Measurements from ENCODE around the gene BBS10. TPM values are rescaled to one million over a fixed set of nuclear protein-coding genes. Genes with fewer than 3 reads are reported as not detected.

BBS10 gene
- polyA plus RNA-seq, 6 donors from 2014 or later: 0.90 to 4.2 (median 3.5) TPM; not detected in 1

DNA sequence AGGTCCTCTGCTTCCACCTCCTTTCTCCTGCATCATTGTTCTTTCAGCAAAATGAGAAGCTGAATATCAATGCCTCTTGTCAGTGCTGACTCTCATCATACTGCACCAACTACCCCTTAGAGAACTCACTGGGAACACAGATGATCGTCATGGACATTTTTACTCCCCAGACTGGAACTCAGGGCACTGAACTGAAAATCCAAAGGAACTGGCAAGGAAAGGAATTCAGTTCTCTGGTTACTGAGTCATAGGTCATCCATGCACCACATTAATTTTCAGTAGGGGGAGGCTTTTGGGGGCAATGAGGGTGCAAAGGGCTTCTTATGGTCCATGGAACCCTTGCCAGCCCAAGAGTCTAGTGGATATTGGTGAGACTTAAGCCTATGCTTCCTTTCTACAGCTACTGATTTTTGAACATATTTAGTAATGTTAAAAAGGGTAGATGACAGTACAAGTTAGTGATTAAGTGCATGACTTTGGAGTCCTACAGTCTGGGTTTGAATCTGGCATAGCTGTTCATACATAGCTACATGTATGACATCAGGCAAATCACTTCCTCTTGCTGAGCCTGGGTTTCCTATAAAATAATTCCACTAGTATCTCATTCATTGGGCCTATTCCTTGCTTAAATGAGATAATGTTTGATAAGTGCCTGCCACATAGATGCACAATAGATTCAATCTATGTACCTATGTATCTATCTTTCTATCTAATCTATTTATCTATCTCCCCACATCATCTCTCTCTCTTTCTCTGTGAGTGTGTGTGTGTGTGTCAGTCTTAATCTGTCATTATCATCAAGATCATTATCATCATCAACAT is 29.2 kb downstream of the BBS10 start:
- H3K4me1 Mint-ChIP-seq: no peaks in the 10 kb centered on the region
- no peak for DNase-seq
- peaks cover 0 to 3% (median 0%) of the 10 kb centered on the region in 7 donors for H3K9me3 Mint-ChIP-seq
- H3K4me3 Mint-ChIP-seq: no peak overlapping the region
- peaks cover 9 to 25% (median 24%) of the 10 kb centered on the region in 3 donors for H3K27me3 Mint-ChIP-seq
- no peaks in the 10 kb centered on the region for H3K36me3 Mint-ChIP-seq
- H3K27ac Mint-ChIP-seq: no peak overlapping the region
- no peak for ATAC-seq (ENCODE audit: low read depth in 2 of 2)

DNA sequence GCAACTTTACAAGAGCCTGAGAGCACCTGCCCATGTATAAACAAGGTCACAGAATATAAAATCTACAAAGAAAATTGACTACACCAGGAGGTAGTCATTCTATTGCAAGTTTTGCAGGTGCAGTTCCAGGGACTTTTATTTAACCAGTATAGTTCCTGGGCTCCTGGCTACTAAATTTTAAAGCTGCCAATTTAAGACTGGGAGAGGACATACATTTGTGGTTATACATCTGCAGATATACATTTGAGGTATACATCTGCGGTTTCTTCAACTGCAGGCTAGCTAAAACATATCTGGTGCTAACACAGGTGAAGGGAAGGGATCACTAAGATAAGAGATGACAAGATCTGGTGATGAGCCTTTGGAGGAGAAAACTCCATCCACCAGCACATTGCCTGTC is 30.2 kb downstream of the BBS10 start:
- ATAC-seq (ENCODE audit: low read depth in 2 of 2) (no peak), DNase-seq (no peak)
- Mint-ChIP-seq H3K27me3 (peaks cover 9 to 25% (median 24%) of the 10 kb centered on the region in 3 donors), H3K9me3 (peaks cover 0 to 3% (median 0%) of the 10 kb centered on the region in 7 donors), H3K36me3 (no peaks in the 10 kb centered on the region), H3K27ac (no peak overlapping the region), H3K4me1 (no peaks in the 10 kb centered on the region), H3K4me3 (no peak overlapping the region)

DNA sequence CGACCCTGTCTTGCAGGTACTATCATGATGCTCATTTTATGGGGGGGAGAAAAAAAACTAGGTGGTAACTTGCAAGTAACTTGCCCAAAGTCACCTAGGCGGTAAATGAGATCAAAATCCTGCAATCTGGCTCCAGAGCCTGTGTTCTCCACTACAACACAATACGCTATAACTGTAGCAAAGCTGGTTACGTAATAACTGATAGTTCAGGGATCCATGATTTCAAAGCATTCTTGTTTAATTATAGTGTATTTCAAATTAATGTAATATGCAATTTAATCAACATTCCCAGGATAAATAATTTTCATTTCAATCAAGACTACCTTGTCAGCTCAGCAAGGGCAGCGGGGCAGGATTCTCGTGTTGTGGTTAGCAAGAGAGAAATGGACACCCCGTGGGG is 31.7 kb downstream of the BBS10 start:
- ATAC-seq (ENCODE audit: low read depth in 2 of 2) (no peak), DNase-seq (no peak)
- peaks cover 0 to 1% (median 0%) of the 10 kb centered on the region in 7 donors for H3K9me3 Mint-ChIP-seq
- no peaks in the 10 kb centered on the region for H3K36me3 Mint-ChIP-seq
- H3K4me3 Mint-ChIP-seq: no peak overlapping the region
- no peak overlapping the region for H3K27ac Mint-ChIP-seq
- peaks cover 9 to 30% (median 22%) of the 10 kb centered on the region in 3 donors for H3K27me3 Mint-ChIP-seq
- no peaks in the 10 kb centered on the region for H3K4me1 Mint-ChIP-seq

DNA sequence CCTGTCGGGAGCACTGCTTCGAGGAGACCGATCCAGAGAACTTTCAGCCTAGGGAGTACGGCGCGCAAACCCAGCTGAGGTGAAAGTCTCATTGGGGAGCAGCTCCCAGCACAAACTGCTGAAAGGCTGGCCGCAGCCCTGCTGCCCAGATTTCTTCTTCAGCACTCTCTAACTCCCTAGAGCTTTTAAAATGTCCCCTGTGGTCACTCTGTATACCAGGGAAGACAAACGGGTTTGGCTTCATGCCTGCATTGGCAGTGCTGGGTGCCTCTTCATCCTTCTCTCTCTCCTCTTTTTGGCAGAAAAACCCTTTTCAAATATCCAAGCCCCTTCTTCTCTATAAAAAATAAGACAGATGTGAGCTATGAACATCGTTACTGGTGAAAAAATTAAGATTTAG is 34.9 kb downstream of the BBS10 start:
- Mint-ChIP-seq H3K27me3 (peaks cover 15 to 33% (median 24%) of the 10 kb centered on the region in 3 donors), H3K36me3 (no peaks in the 10 kb centered on the region), H3K27ac (no peak overlapping the region), H3K9me3 (peaks cover 0 to 1% (median 0%) of the 10 kb centered on the region in 7 donors), H3K4me3 (no peak overlapping the region), H3K4me1 (no peaks in the 10 kb centered on the region)
- ATAC-seq (ENCODE audit: low read depth in 2 of 2) (no peak), DNase-seq (no peak)

DNA sequence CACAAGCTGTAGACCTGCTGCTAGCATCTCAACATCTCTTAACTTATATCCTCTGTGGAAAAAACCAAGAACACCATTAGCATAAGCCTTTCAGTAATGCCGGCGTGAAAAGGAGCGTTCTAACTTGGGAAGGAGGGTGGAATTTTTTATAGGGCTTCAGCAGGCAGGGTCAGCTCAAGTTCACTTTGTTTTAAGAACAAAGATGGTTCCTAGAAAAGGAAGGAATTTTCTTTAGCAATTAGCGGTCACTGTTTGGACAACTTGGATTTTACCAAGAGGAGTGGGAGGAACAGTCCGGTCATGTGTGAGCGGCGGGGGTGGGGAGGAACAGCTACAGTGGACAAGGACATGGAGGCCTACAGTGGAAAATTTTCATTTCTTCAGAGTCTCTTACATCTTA is 35.9 kb downstream of the BBS10 start:
- Mint-ChIP-seq H3K4me1 (no peaks in the 10 kb centered on the region), H3K27ac (no peak overlapping the region), H3K27me3 (peaks cover 15 to 40% (median 30%) of the 10 kb centered on the region in 3 donors), H3K36me3 (no peaks in the 10 kb centered on the region), H3K4me3 (no peak overlapping the region), H3K9me3 (peaks cover 0 to 1% (median 0%) of the 10 kb centered on the region in 7 donors)
- ATAC-seq (ENCODE audit: low read depth in 2 of 2) (no peak), DNase-seq (no peak)

- peaks cover 21 to 46% (median 32%) of the 10 kb centered on the region in 3 donors for H3K27me3 Mint-ChIP-seq
- no peak for DNase-seq
- H3K4me1 Mint-ChIP-seq: no peaks in the 10 kb centered on the region
- H3K27ac Mint-ChIP-seq: no peak overlapping the region
- no peak overlapping the region for H3K4me3 Mint-ChIP-seq
- H3K9me3 Mint-ChIP-seq: peaks cover 0 to 1% (median 0%) of the 10 kb centered on the region in 7 donors
- no peaks in the 10 kb centered on the region for H3K36me3 Mint-ChIP-seq
- ATAC-seq (ENCODE audit: low read depth in 2 of 2): no peak
Measured at GRCh38 chr12:76311796-76312195, 36.4 kb downstream of the BBS10 start.

DNA sequence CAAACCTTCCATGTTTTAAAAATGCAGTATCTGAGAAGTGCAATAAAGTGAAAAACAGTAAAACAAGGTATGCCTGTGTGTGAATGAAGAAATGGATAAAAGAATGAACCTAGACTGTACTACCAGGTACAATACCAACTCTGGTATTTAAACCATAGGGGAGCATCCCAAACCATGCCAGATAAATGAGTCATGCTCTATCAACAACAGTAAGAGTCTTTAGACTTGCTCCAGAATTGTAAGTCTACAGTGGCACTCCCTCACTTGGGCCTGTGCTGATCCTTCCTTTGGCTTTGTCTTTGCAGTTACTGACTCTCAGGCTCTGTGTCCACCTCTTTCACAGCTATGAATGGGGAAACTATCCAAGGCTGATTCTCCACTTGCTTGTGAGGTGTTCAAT is 38.1 kb downstream of the BBS10 start:
- no peak for DNase-seq
- ATAC-seq (ENCODE audit: low read depth in 2 of 2): no peak
- Mint-ChIP-seq H3K27me3 (peaks cover 28 to 40% (median 34%) of the 10 kb centered on the region in 3 donors), H3K36me3 (no peaks in the 10 kb centered on the region), H3K4me3 (no peak overlapping the region), H3K27ac (no peak overlapping the region), H3K9me3 (peaks cover 0 to 2% (median 0%) of the 10 kb centered on the region in 7 donors), H3K4me1 (no peaks in the 10 kb centered on the region)

DNA sequence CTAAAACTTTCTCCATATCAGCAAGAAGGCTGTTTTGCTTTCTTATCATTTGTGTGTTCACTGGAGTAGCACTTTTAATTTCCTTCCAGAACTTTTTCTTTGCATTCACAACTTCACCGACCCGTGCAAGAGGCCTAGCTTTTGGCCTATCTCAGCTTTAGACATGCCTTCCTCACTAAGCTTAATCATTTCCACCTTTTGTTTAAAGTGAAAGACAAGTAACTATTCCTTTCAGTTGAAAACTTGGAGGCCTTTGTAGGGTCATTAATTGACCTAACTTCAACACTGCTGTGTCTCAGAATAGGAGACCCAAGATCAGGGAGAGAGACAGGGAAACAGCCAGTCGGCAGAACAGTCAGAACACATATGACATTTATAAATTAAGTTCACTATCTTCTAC is 39.3 kb downstream of the BBS10 start:
- no peak overlapping the region for H3K4me3 Mint-ChIP-seq
- H3K9me3 Mint-ChIP-seq: peaks cover 0 to 2% (median 0%) of the 10 kb centered on the region in 7 donors
- DNase-seq: no peak
- H3K27me3 Mint-ChIP-seq: peaks cover 28 to 39% (median 29%) of the 10 kb centered on the region in 3 donors
- no peak overlapping the region for H3K27ac Mint-ChIP-seq
- no peaks in the 10 kb centered on the region for H3K36me3 Mint-ChIP-seq
- no peaks in the 10 kb centered on the region for H3K4me1 Mint-ChIP-seq
- no peak for ATAC-seq (ENCODE audit: low read depth in 2 of 2)

DNA sequence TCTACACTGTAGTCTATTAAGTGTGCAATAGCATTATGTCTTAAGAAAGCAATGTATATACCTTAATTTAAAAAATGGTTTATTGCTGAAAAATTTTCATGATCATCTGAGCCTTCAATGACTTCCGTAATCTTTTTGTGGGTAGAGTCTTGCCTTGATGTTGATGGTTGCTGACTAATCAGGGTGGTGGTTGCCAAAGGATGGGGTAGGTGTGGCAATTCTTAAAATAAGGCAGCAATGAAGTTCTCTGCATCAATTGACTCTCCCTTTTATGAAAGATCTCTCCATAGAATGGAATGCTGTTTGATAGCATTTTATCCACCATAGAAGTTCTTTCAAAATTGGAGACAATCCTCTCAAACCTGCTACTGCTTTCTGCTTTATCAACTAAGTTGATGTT is 41.1 kb downstream of the BBS10 start:
- Mint-ChIP-seq H3K4me1 (no peaks in the 10 kb centered on the region), H3K27me3 (peaks cover 32 to 50% (median 34%) of the 10 kb centered on the region in 3 donors), H3K36me3 (no peaks in the 10 kb centered on the region), H3K4me3 (no peak overlapping the region), H3K27ac (no peak overlapping the region), H3K9me3 (peaks cover 0 to 2% (median 0%) of the 10 kb centered on the region in 7 donors)
- ATAC-seq (ENCODE audit: low read depth in 2 of 2): no peak
- no peak for DNase-seq

DNA sequence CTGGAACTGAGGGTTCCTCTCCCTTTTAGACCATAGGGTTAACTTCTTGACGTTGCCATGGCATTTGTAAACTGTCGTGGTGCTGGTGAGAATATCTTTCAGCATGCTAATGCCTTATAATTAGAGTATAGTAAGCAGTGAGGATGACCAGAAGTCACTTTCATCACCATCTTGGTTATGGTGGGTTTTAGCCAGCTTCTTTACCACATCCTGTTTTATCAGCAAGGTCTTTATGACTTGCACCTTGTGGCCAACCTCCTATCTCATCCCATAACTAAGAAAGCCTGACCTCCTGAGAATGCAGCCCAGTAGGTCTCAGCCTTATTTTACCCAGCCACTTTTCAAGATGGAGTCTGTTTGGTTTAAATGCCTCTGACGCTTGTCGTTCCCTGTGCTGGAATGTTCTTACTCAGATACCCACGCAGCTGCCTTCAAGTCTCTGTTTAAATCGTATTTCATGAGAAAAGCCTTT is 44.2 kb downstream of the BBS10 start:
- peaks cover 21 to 47% (median 32%) of the 10 kb centered on the region in 3 donors for H3K27me3 Mint-ChIP-seq
- H3K36me3 Mint-ChIP-seq: no peaks in the 10 kb centered on the region
- H3K4me1 Mint-ChIP-seq: no peaks in the 10 kb centered on the region
- peaks cover 0 to 2% (median 0%) of the 10 kb centered on the region in 7 donors for H3K9me3 Mint-ChIP-seq
- ATAC-seq (ENCODE audit: low read depth in 2 of 2) (no peak), DNase-seq (no peak)
- H3K27ac Mint-ChIP-seq: no peak overlapping the region
- H3K4me3 Mint-ChIP-seq: no peak overlapping the region

GRCh38 chr12:76303365-76303764 is 44.9 kb downstream of the BBS10 start:
- Mint-ChIP-seq H3K4me1 (no peaks in the 10 kb centered on the region), H3K9me3 (peaks cover 0 to 2% (median 0%) of the 10 kb centered on the region in 7 donors), H3K27ac (peak overlapping the region in 1 of 6 donors; percentile 37), H3K27me3 (peaks cover 18 to 47% (median 32%) of the 10 kb centered on the region in 3 donors), H3K4me3 (no peak overlapping the region), H3K36me3 (no peaks in the 10 kb centered on the region)
- DNase-seq (no peak), ATAC-seq (ENCODE audit: low read depth in 2 of 2) (no peak)

GRCh38 chr12:76300297-76300665 is 47.9 kb downstream of the BBS10 start:
- Mint-ChIP-seq H3K4me3 (no peak overlapping the region), H3K4me1 (no peaks in the 10 kb centered on the region), H3K36me3 (no peaks in the 10 kb centered on the region), H3K27ac (no peak overlapping the region), H3K27me3 (peaks cover 4 to 25% (median 19%) of the 10 kb centered on the region in 3 donors), H3K9me3 (peaks cover 0 to 1% (median 0%) of the 10 kb centered on the region in 7 donors)
- no peak for ATAC-seq (ENCODE audit: low read depth in 2 of 2)
- DNase-seq: no peak

GRCh38 chr12:76299536-76300296 is 48.5 kb downstream of the BBS10 start:
- H3K9me3 Mint-ChIP-seq: peaks cover 0 to 1% (median 0%) of the 10 kb centered on the region in 7 donors
- ATAC-seq (ENCODE audit: low read depth in 2 of 2) (no peak), DNase-seq (no peak)
- peak overlapping the region in 1 of 6 donors; percentile 73 for H3K27ac Mint-ChIP-seq
- no peaks in the 10 kb centered on the region for H3K36me3 Mint-ChIP-seq
- no peak overlapping the region for H3K4me3 Mint-ChIP-seq
- no peaks in the 10 kb centered on the region for H3K4me1 Mint-ChIP-seq
- peaks cover 4 to 25% (median 19%) of the 10 kb centered on the region in 3 donors for H3K27me3 Mint-ChIP-seq

All from naive B cell (primary cell).